SK-N-SH (cell line): Measurements from ENCODE around the gene METAP1. TPM values are rescaled to one million over a fixed set of nuclear protein-coding genes. Genes with fewer than 3 reads are reported as not detected.
"Not testable (repeated sequence)": the region's sequence is repeated elsewhere in the genome, so short reads cannot be mapped to it uniquely, and the experiment has no call there.

Experiments
- CTCF ChIA-PET: fragments of 300-600, 350-600 bp; formaldehyde crosslinking; extraction: SDS; loops from one replicate; lab custom pipeline; 2021; lab: Yijun Ruan, JAX
- POLR2A ChIA-PET: fragments of 350-600 bp; sonication (Branson Sonifier 250); formaldehyde crosslinking; extraction: SDS; loops from one replicate; lab custom pipeline; 2020; ENCODE audit warnings: antibody characterized with exemption, inconsistent platforms; lab: Yijun Ruan, JAX
- DNase-seq: peaks from one replicate; pipeline ENCODE4 v3.0.0; 2012
- H2AFZ ChIP-seq: fragments of 200-600 bp; sonication (generic); 2 replicates; pipeline ENCODE4 v1.8.1; 2016; ENCODE audit warnings: antibody characterized with exemption, mild to moderate bottlenecking, low read depth
- H3F3A ChIP-seq: fragments of 200-600 bp; sonication (generic); replicated peaks from 2 replicates; pipeline ENCODE3; 2016; ENCODE audit warnings: antibody characterized with exemption, mild to moderate bottlenecking; ENCODE audit not compliant: insufficient read depth
- H3K27ac ChIP-seq, 2 experiments: fragments of 200-500 bp in 1 of 2; fragments of 200-600 bp in 1 of 2; sonication (Bioruptor generic) in 1 of 2; sonication (generic), shearing (Covaris generic) in 1 of 2; 2 replicates each; pipeline versions ENCODE4 v1.5.1 to v1.6.1; 2014 to 2016; ENCODE audit warnings: low read depth in 2 of 2, inconsistent platforms in 1 of 2, low read length in 1 of 2, mild to moderate bottlenecking in 1 of 2, mixed read lengths in 1 of 2
- H3K27me3 ChIP-seq: fragments of 200-600 bp; sonication (generic), shearing (Covaris generic); 2 replicates; pipeline ENCODE4 v1.6.1; 2016; ENCODE audit warnings: mixed run types; ENCODE audit not compliant: insufficient read depth
- H3K36me3 ChIP-seq, 2 experiments: fragments of 200-500 bp in 1 of 2; fragments of 200-600 bp in 1 of 2; sonication (Bioruptor generic) in 1 of 2; sonication (generic) in 1 of 2; replicated peaks in 1 of 2; 2 replicates each; pipeline versions ENCODE3 to v1.5.1; 2014 to 2016; ENCODE audit warnings: low read length in 1 of 2, mild to moderate bottlenecking in 1 of 2; ENCODE audit not compliant: insufficient read depth in 2 of 2, control insufficient read depth in 1 of 2
- H3K4me1 ChIP-seq, 2 experiments: fragments of 200-500 bp in 1 of 2; fragments of 200-600 bp in 1 of 2; sonication (Bioruptor generic) in 1 of 2; sonication (generic), shearing (Covaris generic) in 1 of 2; 2 replicates each; pipeline versions ENCODE4 v1.5.1 to v1.6.1; 2014 to 2016; ENCODE audit warnings: low read depth in 1 of 2, low read length in 1 of 2, mixed run types in 1 of 2; ENCODE audit not compliant: insufficient read depth in 2 of 2, control insufficient read depth in 1 of 2
- H3K4me2 ChIP-seq: fragments of 200-600 bp; sonication (generic), shearing (Covaris generic); 2 replicates; pipeline ENCODE4 v1.6.1; 2017; ENCODE audit warnings: mixed run types
- H3K4me3 ChIP-seq, 2 experiments: fragments of 200-500 bp in 1 of 2; fragments of 200-600 bp in 1 of 2; sonication (Bioruptor generic) in 1 of 2; sonication (generic), shearing (Covaris generic) in 1 of 2; 2 replicates each; pipeline versions ENCODE4 v1.5.1 to v1.8.1; 2014 to 2016; ENCODE audit warnings: low read depth in 2 of 2, inconsistent platforms in 1 of 2, low read length in 1 of 2, mild to moderate bottlenecking in 1 of 2, mixed read lengths in 1 of 2, moderate library complexity in 1 of 2
- H3K79me2 ChIP-seq: fragments of 200-600 bp; sonication (generic); 2 replicates; pipeline ENCODE4 v1.8.1; 2017; ENCODE audit warnings: mild to moderate bottlenecking; ENCODE audit not compliant: insufficient read depth
- H3K9ac ChIP-seq: fragments of 200-600 bp; sonication (generic); 2 replicates; pipeline ENCODE4 v1.6.1; 2017; ENCODE audit warnings: mixed run types
- H3K9me2 ChIP-seq: fragments of 200-600 bp; sonication (generic); 2 replicates; pipeline ENCODE4 v1.6.1; 2017; ENCODE audit warnings: mixed run types
- H3K9me3 ChIP-seq: fragments of 200-600 bp; sonication (generic); 2 replicates; pipeline ENCODE4 v1.6.1; 2017; ENCODE audit warnings: mixed run types, mild to moderate bottlenecking, moderate library complexity
- H4K20me1 ChIP-seq: fragments of 200-600 bp; sonication (generic); 2 replicates; pipeline ENCODE4 v1.6.1; 2017; ENCODE audit warnings: mild to moderate bottlenecking, mixed run types; ENCODE audit not compliant: insufficient read depth
- EZH2phosphoT487 ChIP-seq: fragments of 200-600 bp; sonication (generic); IDR thresholded peaks from 2 replicates; pipeline ENCODE4 v1.6.1; 2017; ENCODE audit warnings: low read depth, mixed run types, mild to moderate bottlenecking, antibody characterized with exemption, moderate library complexity, borderline replicate concordance
- MXI1 ChIP-seq: IDR thresholded peaks from 2 replicates; pipeline ENCODE4 v1.6.1; 2012; ENCODE audit warnings: mild to moderate bottlenecking, low read depth, low read length, improper control_type of control experiment
- NFIC ChIP-seq: IDR thresholded peaks from 2 replicates; pipeline ENCODE4 v1.4.0; 2012; ENCODE audit warnings: borderline replicate concordance
- POLR2AphosphoS5 ChIP-seq: IDR thresholded peaks from 2 replicates; pipeline ENCODE4 v1.6.1; 2012; ENCODE audit warnings: low read depth, low read length
- RXRA ChIP-seq: IDR thresholded peaks from 2 replicates; pipeline ENCODE4 v1.4.0; 2012; ENCODE audit warnings: low read depth, mild to moderate bottlenecking, borderline replicate concordance
- TEAD4 ChIP-seq: IDR thresholded peaks from 2 replicates; pipeline ENCODE4 v1.4.0; 2012; ENCODE audit warnings: mild to moderate bottlenecking, borderline replicate concordance; ENCODE audit not compliant: insufficient read depth
- WGBS: methylation state at CpG from one replicate; pipeline ENCODE4 v1.1.6; 2017; ENCODE audit warnings: low lambda C conversion rate; 5-methylcytosine and 5-hydroxymethylcytosine counted together
- polyA plus RNA-seq, 3 experiments: library from polyadenylated mRNA; depleted of rRNA; stranded (reverse); fragments of >200 nt; gene quantifications; 2 replicates each; pipeline ENCODE4 v1.2.3, GENCODE V29; 2012
- TF ChIP-seq, protein P1 (sequence below): IDR thresholded peaks from 2 replicates; pipeline ENCODE4 v1.4.0; 2012; ENCODE audit warnings: low read depth, borderline replicate concordance
- TF ChIP-seq, protein P2 (sequence below): fragments of 200-600 bp; sonication (generic); IDR thresholded peaks from 2 replicates; pipeline ENCODE4 v1.6.1; 2017; ENCODE audit warnings: antibody characterized with exemption, mild to moderate bottlenecking, moderate library complexity

The METAP1 gene
- polyA plus RNA-seq, 1 of the 3 experiments (the other 2 are of a cell fraction), result 41.0 TPM

DNA sequence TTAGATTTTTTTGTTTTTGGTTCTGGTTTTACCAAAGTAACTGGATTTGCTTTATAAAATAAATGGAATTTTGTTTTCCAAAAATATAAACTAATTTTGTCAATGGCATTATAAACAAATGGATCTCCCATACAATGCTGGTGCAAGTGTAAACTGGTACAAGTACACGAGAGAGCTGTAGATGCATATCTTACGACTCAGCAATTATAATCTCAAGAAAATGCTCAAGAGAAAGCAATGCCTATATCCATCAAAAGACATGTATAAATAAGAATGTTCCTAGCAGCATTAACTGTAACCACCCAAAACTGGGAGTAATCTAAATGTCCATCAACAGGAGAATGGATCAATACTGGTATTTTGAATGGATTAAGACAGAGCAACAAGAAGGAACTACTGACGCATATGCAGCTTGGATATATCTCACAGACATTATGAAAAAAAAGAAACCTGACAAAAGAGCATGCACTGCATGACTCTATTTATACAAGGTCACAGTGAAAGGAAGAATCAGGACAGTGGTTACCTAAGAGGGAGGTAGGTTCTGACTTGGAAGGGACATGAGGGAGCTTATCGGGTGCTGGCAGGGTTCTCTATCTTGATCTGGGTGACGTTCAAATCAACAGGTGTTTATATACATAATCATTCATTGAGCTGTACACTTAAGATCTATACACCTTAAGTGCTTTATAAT, 83.6 kb downstream of the METAP1 start:
- no peak for TF ChIP-seq POLR2AphosphoS5
- TF ChIP-seq EZH2phosphoT487, result no peak
- no peak for TF ChIP-seq NFIC
- TF ChIP-seq, protein P1, sequence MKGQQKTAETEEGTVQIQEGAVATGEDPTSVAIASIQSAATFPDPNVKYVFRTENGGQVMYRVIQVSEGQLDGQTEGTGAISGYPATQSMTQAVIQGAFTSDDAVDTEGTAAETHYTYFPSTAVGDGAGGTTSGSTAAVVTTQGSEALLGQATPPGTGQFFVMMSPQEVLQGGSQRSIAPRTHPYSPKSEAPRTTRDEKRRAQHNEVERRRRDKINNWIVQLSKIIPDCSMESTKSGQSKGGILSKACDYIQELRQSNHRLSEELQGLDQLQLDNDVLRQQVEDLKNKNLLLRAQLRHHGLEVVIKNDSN, result no peak
- no peak for TF ChIP-seq RXRA
- ChIA-PET CTCF (interaction anchor here (0.6 to 2.6 kb wide), 2 partner anchors 22 to 23 kb away, joined by 3 to 11 read pairs; no protein-coding TSS in a partner anchor), POLR2A (no interaction called here)
- Histone ChIP-seq H2AFZ (no peak overlapping the region), H3K4me2 (no peak overlapping the region), H3F3A (peaks cover 6% of the 10 kb centered on the region), H3K27me3 (no peaks in the 10 kb centered on the region), H3K4me3 (no peak overlapping the region), H3K27ac (no peak overlapping the region), H3K36me3 (peaks cover 90 to 95% of the 10 kb centered on the region in 2 experiments), H3K9ac (no peak overlapping the region), H3K9me2 (no peaks in the 10 kb centered on the region), H3K4me1 (no peaks in the 10 kb centered on the region), H3K9me3 (no peaks in the 10 kb centered on the region), H3K79me2 (peaks cover 62% of the 10 kb centered on the region), H4K20me1 (0 out of 2 replicates have a peak, but pooled peaks cover 3% of the 10 kb centered on the region)
- WGBS, result 81% methylated on average over 5 of the region's 5 CpGs
- DNase-seq, result no peak

DNA sequence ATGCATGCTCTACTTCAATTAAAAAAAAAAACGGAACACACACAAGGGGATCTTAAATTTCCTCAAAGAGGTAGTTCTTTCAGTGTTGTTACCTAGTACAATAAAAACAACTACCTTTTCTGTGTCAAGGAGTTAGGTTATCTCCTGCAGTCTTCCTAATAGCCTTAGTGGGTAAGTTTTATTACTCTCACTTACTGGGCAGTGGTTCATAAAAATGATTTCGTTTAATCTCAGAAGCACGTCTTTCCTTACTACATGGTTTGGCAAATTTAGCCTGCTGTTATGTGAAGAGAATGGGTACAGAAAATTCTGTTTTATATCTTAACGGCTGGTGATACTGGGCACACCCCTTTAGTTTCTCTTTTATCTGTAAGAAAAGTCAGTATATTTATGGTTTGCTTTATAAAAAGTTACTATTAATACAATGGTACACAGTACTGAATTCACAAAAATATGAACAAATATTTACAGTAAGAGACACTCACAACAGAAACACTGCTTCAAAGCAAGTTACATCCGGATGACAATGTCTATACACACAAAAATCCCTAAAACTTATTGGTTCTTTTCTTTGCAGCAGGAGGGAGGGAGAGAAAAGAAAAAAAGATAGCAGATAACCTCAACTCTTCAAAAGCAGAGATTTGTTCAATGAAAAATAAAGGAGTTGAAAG, 84.2 kb downstream of the METAP1 start:
- Histone ChIP-seq H3K9me3 (no peaks in the 10 kb centered on the region), H3K27me3 (no peaks in the 10 kb centered on the region), H3K9ac (no peak overlapping the region), H3K4me2 (no peak overlapping the region), H3K4me1 (no peaks in the 10 kb centered on the region), H3K79me2 (peaks cover 69% of the 10 kb centered on the region), H2AFZ (no peak overlapping the region), H3K4me3 (no peak overlapping the region), H3K36me3 (peaks cover 90 to 95% of the 10 kb centered on the region in 2 experiments), H3K9me2 (no peaks in the 10 kb centered on the region), H3F3A (peaks cover 6% of the 10 kb centered on the region), H3K27ac (no peak overlapping the region), H4K20me1 (0 out of 2 replicates have a peak, but pooled peaks cover 3% of the 10 kb centered on the region)
- DNase-seq, result no peak
- TF ChIP-seq MXI1 (no peak), TEAD4 (no peak)
- TF ChIP-seq, protein P2, sequence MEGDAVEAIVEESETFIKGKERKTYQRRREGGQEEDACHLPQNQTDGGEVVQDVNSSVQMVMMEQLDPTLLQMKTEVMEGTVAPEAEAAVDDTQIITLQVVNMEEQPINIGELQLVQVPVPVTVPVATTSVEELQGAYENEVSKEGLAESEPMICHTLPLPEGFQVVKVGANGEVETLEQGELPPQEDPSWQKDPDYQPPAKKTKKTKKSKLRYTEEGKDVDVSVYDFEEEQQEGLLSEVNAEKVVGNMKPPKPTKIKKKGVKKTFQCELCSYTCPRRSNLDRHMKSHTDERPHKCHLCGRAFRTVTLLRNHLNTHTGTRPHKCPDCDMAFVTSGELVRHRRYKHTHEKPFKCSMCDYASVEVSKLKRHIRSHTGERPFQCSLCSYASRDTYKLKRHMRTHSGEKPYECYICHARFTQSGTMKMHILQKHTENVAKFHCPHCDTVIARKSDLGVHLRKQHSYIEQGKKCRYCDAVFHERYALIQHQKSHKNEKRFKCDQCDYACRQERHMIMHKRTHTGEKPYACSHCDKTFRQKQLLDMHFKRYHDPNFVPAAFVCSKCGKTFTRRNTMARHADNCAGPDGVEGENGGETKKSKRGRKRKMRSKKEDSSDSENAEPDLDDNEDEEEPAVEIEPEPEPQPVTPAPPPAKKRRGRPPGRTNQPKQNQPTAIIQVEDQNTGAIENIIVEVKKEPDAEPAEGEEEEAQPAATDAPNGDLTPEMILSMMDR, result no peak
- 96% methylated on average over 5 of the region's 5 CpGs for WGBS
- POLR2A ChIA-PET, result no interaction called here
- CTCF ChIA-PET, result interaction anchor here (2.6 kb wide), 1 partner anchor 24 kb away, joined by 11 read pairs; no protein-coding TSS in a partner anchor

DNA sequence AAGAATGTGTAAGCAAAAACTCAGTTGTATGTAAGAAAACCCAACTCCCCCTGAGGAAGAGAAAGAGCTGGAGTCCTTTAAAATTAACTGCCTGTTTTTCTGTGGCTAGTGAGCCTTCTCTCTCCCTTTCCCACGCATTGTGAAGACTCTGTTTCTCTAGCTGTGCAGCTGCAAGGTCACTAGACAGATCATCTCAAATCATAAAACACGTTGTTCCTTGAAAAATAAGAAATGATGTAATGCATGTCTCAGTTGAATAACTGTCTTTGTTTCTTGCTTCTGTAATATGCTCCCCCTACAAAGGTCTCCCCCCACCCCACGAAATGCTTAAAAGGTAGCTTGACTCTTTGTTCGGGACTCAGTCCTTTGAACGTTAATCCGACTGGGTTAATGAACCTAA, 85.3 kb downstream of the METAP1 start:
- H3K9me2 ChIP-seq, H2AFZ ChIP-seq, H3K27me3 ChIP-seq, H3K9ac ChIP-seq, H3K4me3 ChIP-seq, H3K9me3 ChIP-seq, H3K4me2 ChIP-seq, CTCF ChIA-PET, H3K4me1 ChIP-seq, DNase-seq, H4K20me1 ChIP-seq, H3K27ac ChIP-seq, POLR2A ChIA-PET, H3F3A ChIP-seq: not testable (repeated sequence)
- Histone ChIP-seq H3K36me3 (peaks cover 90 to 95% of the 10 kb centered on the region in 2 experiments), H3K79me2 (peaks cover 78% of the 10 kb centered on the region)
- 85% methylated on average over 6 of the region's 6 CpGs for WGBS
